PFSK-1 (cell line): ENCODE results near the gene CAPZA2.

Source experiments
- FOXP2 ChIP-seq: optimal IDR thresholded peaks from 2 replicates; pipeline ENCODE3; 2011; ENCODE audit warnings: borderline replicate concordance, control low read depth, inconsistent platforms; ENCODE audit not compliant: insufficient read depth; ENCODE audit errors: extremely low read length, extremely low read depth
- POLR2AphosphoS5 ChIP-seq: IDR thresholded peaks from 2 replicates; pipeline ENCODE4 v1.6.1; 2012; ENCODE audit warnings: low read depth, mild to moderate bottlenecking, control low read depth, low read length, moderate library complexity
- REST ChIP-seq, 2 experiments: IDR thresholded peaks; 2 replicates each; pipeline versions ENCODE4 v1.6.1 to v1.8.0; 2011 to 2012; ENCODE audit warnings: low read depth in 2 of 2, low read length in 2 of 2, control low read depth in 1 of 2, inconsistent platforms in 1 of 2, mild to moderate bottlenecking in 1 of 2, moderate library complexity in 1 of 2; ENCODE audit not compliant: insufficient read depth in 1 of 2
- SIN3A ChIP-seq: IDR thresholded peaks from 2 replicates; pipeline ENCODE4 v1.6.1; 2012; ENCODE audit warnings: mild to moderate bottlenecking, low read length, moderate library complexity, borderline replicate concordance; ENCODE audit not compliant: insufficient read depth
- TAF1 ChIP-seq: IDR thresholded peaks from 2 replicates; pipeline ENCODE4 v1.6.1; 2012; ENCODE audit warnings: low read length, control low read depth, borderline replicate concordance; ENCODE audit not compliant: insufficient read depth

CAPZA2 gene

DNA sequence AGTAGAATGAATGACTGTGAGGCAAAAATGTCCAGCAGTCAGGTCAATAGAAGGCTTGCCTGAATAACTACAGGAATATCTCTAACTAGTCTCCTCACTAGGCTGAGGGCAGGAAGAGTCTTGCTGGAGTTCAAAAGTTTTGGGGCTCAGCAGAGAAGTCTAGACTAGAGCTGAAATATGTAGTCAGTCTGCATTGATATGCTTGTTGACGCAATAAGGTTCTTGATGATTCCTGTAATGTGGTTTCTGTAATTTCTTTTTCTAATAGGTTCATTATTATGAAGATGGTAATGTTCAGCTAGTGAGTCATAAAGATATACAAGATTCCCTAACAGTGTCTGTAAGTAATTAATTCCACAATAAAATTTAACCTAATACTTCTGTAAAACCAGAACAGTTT lies 49.4 kb downstream of the CAPZA2 start:
- no peak for TF ChIP-seq POLR2AphosphoS5
- TF ChIP-seq SIN3A = no peak
- no peak for TF ChIP-seq TAF1
- TF ChIP-seq REST (IDR thresholded peaks at IDR 0.05; ENCODE audit: insufficient read depth in 1 of 2, low read depth in 2 of 2, low read length in 2 of 2) = no peak
- no peak for TF ChIP-seq FOXP2

DNA sequence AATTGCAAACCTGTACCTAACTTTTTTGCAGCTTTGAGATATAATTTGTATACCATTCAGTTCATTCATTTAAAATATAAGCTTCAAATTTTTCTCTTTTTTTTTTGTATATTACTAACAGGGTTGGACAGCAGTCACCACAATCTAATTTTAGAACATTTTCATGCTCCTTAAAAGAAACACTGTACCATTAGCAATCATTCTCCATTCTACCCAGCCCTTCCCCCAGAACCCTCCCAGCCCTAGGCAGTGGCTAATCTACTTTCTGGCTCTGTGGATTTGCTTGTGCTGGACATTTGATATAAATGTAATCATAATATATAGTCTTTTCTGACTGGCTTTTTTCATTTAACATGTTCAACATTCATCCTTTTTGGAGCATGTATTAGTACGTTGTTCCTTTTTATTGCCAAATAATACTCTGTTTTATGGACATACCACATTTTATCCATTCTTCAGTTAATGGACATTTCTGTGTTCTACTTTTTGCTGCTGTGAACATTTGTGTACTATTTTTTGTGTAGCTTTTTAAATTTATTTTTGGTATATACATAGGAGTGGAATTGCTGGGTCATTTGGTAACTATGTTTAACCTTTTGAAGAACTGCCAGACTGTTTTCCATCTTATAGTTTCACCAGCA lies 50.0 kb downstream of the CAPZA2 start:
- TF ChIP-seq SIN3A (no peak), POLR2AphosphoS5 (no peak), REST (IDR thresholded peaks at IDR 0.05; ENCODE audit: insufficient read depth in 1 of 2, low read depth in 2 of 2, low read length in 2 of 2) (no peak), FOXP2 (no peak), TAF1 (no peak)

DNA sequence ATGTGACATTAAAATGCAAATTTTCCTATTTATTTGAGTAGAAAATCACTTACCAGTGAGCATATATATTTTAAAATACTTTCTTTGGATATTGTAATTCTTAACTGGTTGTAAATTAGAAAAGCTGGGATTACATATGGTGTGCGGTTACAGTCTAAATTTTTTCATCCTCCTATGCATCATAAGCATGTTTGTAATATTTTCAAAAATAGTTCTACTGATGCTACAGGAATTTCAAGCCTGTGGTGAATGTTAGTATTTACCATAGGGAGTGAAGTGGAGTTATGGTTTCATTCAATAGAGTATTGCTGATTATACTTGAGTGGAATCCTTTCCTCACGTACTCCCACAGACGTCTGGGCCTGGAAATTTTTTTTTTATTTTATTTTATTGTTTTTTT lies 56.3 kb downstream of the CAPZA2 start:
- TF ChIP-seq FOXP2 (no peak), REST (IDR thresholded peaks at IDR 0.05; ENCODE audit: insufficient read depth in 1 of 2, low read depth in 2 of 2, low read length in 2 of 2) (no peak), TAF1 (no peak), POLR2AphosphoS5 (no peak), SIN3A (no peak)

DNA sequence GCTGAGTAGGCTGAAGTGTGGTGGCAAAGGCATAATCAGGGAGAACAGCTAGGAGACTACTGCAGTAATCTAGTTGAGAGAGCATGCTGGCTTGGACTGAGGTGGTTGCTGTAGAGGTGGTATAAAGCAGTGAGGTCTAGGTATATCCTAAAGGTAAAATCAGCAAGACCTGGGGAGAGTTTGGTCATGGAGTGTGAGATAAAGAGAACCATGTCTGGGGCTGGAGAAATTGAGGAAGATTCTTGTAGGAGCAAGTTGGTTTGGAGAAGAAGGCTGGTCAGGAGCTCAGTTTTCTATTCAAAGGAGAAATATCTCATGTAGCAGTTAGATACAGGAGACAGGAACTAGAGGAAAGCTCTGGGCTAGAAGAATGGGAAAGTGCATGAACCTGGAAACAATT lies 58.0 kb downstream of the CAPZA2 start:
- TF ChIP-seq REST (IDR thresholded peaks at IDR 0.05; ENCODE audit: insufficient read depth in 1 of 2, low read depth in 2 of 2, low read length in 2 of 2) = no peak
- TF ChIP-seq SIN3A = no peak
- no peak for TF ChIP-seq FOXP2
- TF ChIP-seq TAF1 = no peak
- no peak for TF ChIP-seq POLR2AphosphoS5

DNA sequence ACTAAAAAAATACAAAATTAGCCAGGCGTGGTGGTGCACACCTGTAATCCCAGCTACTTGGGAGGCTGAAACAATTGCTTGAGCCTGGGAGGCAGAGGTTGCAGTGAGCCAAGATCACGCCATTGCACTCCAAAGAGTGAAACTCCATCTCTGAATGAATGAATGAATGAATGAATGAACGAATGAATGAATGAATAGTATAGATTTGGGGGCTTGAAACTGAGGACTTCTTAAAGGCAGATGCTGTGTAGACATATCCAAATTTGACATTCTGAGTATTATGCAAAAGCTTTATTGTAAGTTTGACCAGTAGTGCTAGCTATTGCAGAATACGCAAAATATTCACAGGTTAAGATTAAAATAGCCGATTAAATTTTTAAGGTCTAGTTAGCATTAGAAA lies 60.2 kb downstream of the CAPZA2 start:
- TF ChIP-seq REST (IDR thresholded peaks at IDR 0.05; ENCODE audit: insufficient read depth in 1 of 2, low read depth in 2 of 2, low read length in 2 of 2) (no peak), FOXP2 (no peak), SIN3A (no peak), TAF1 (no peak), POLR2AphosphoS5 (no peak)
